GM12872 (cell line): ENCODE measurements around the gene ZC3H18.

ENCODE experiments used
- CTCF ChIP-seq: IDR thresholded peaks from 3 replicates; pipeline ENCODE4 v1.5.1; 2011; ENCODE audit warnings: low read depth, mild to moderate bottlenecking, low read length, moderate library complexity; ENCODE audit not compliant: insufficient read depth

Gene ZC3H18

GRCh38 chr16:88548131-88548874 is 21.9 kb upstream of the ZC3H18 start:
- no peak for TF ChIP-seq CTCF

GRCh38 chr16:88548985-88549384 is 21.2 kb upstream of the ZC3H18 start:
- no peak for TF ChIP-seq CTCF

GRCh38 chr16:88549671-88550245 is 20.4 kb upstream of the ZC3H18 start:
- no peak for TF ChIP-seq CTCF

- no peak for TF ChIP-seq CTCF
Observed at GRCh38 chr16:88550246-88550661, 19.9 kb upstream of the ZC3H18 start.

- TF ChIP-seq CTCF: no peak
Observed at GRCh38 chr16:88552166-88552565, 18.0 kb upstream of the ZC3H18 start.

GRCh38 chr16:88552815-88553214 is 17.4 kb upstream of the ZC3H18 start:
- no peak for TF ChIP-seq CTCF

- no peak for TF ChIP-seq CTCF
Observed at GRCh38 chr16:88553739-88554138, 16.5 kb upstream of the ZC3H18 start.
